ENCODE data around the gene CNOT1. TPM values are rescaled to one million over a fixed set of nuclear protein-coding genes. Genes with fewer than 3 reads are reported as not detected.

Gene CNOT1
- total and polyA plus RNA-seq, 2 of the 4 experiments (the other 2 are of a cell fraction) = 85.5 to 357 TPM

- Histone ChIP-seq H3K56ac (ENCODE audit: extremely low read depth, insufficient read depth, low read length) (no peak overlapping the region), H2BK15ac (ENCODE audit: low read depth, low read length) (no peak overlapping the region), H3K9me3 (ENCODE audit: control insufficient read depth, insufficient read depth, low read length) (no peaks in the 10 kb centered on the region), H4K91ac (ENCODE audit: insufficient read depth, low read depth, low read length) (no peak overlapping the region), H3K4ac (ENCODE audit: low read depth, low read length) (no peak overlapping the region), H3K79me1 (ENCODE audit: low read depth in 1 of 2, low read length in 2 of 2) (no peaks in the 10 kb centered on the region), H4K5ac (ENCODE audit: low read depth, low read length) (no peak overlapping the region), H2BK5ac (ENCODE audit: low read depth, low read length, poor library complexity, severe bottlenecking) (no peak overlapping the region), H4K8ac (ENCODE audit: low read depth in 2 of 2, low read length in 2 of 2) (no peak overlapping the region), H3K9ac (ENCODE audit: low read depth, low read length) (no peak overlapping the region), H3K9me1 (ENCODE audit: insufficient read depth, low read length) (no peaks in the 10 kb centered on the region), H2BK20ac (ENCODE audit: low read depth, low read length) (no peak overlapping the region), H3K4me3 (ENCODE audit: insufficient read depth, low read depth, low read length) (no peak overlapping the region), H3K4me1 (ENCODE audit: control insufficient read depth, insufficient read depth, low read length) (peaks cover 4% of the 10 kb centered on the region), H3K4me2 (ENCODE audit: low read depth, low read length) (no peak overlapping the region), H2AFZ (replicated peaks; ENCODE audit: low read length, poor library complexity) (no peak overlapping the region), H4K20me1 (ENCODE audit: insufficient read depth, low read length) (no peaks in the 10 kb centered on the region), H2AK9ac (replicated peaks; ENCODE audit: low read depth, low read length, poor library complexity) (no peak overlapping the region), H3K27ac (ENCODE audit: insufficient read depth, low read length) (no peak overlapping the region), H3K18ac (ENCODE audit: low read depth, low read length) (no peak overlapping the region), H3K14ac (replicated peaks; ENCODE audit: low read depth, low read length) (no peak overlapping the region), H2AK5ac (ENCODE audit: low read depth, low read length) (no peak overlapping the region), H3K36me3 (ENCODE audit: control insufficient read depth, insufficient read depth, low read length) (peaks cover 29% of the 10 kb centered on the region; the same call in 1 of the 2 replicates), H2BK120ac (ENCODE audit: low read depth, low read length) (no peak overlapping the region), H3K23ac (ENCODE audit: low read depth, low read length) (no peak overlapping the region), H3K27me3 (ENCODE audit: control insufficient read depth, insufficient read depth, low read length) (no peaks in the 10 kb centered on the region)
- ChIA-PET CTCF (interaction anchor here (1.5 kb wide), 1 partner anchor 9 kb away, joined by 4 read pairs; no protein-coding TSS in a partner anchor), POLR2A (ENCODE audit: unreplicated experiment) (no interaction called here)
- DNase-seq (peak; percentile 35), ATAC-seq (ENCODE audit: low read depth) (peak; percentile 65)
- TF ChIP-seq MAZ (IDR thresholded peaks at IDR 0.05; ENCODE audit: borderline replicate concordance, low read depth, low read length) = peak; percentile 21; the same call in 1 of the 2 replicates
- no peak for TF ChIP-seq NFE2L2 (IDR thresholded peaks at IDR 0.05; ENCODE audit: low read depth, low read length)
- TF ChIP-seq MAFK (IDR thresholded peaks at IDR 0.05; ENCODE audit: low read depth, low read length) = no peak
- in situ Hi-C loops (cut with MboI; ENCODE audit: low sequenced_read_pairs) = no loop called here
- dilution Hi-C loops (cut with HindIII; ENCODE audit: low sequenced_read_pairs, unreplicated experiment) = no loop called here
- BruUV-seq (replicated peaks) = no TSS peak
- intact Hi-C loops (cut with micrococcal nuclease) = no loop called here
These were observed 40.6 kb upstream of the CNOT1 start for GRCh38 chr16:58670177-58670576.

Data from IMR-90 (cell line).